ACHN (cell line): ENCODE results near the gene IFITM10.

Experiments used
- DNase-seq: peaks from one replicate; pipeline ENCODE4 v3.0.0-alpha.2; 2015
- in situ Hi-C: cut with HindIII; loops from 2 replicates; pipeline ENCODE4 v1.10.0; 2017; ENCODE audit warnings: low sequenced_read_pairs, low pct_ligation_motif_present, low pct_unique_long_range_greater_than_20kb

IFITM10 gene

GRCh38 chr11:1745701-1746320 is 4.6 kb downstream of the IFITM10 start:
- DNase-seq = no peak
- in situ Hi-C loops = no loop called here

GRCh38 chr11:1744891-1745700 is 5.3 kb downstream of the IFITM10 start:
- DNase-seq = no peak
- in situ Hi-C loops = no loop called here

- in situ Hi-C loops = no loop called here
- no peak for DNase-seq
Measured at GRCh38 chr11:1744137-1744886, 6.1 kb downstream of the IFITM10 start.

- in situ Hi-C loops = no loop called here
- no peak for DNase-seq
Measured at GRCh38 chr11:1743585-1744136, 6.7 kb downstream of the IFITM10 start.

- in situ Hi-C loops = no loop called here
- no peak for DNase-seq
Measured at GRCh38 chr11:1742869-1743584, 7.4 kb downstream of the IFITM10 start.

GRCh38 chr11:1742371-1742770 is 8.0 kb downstream of the IFITM10 start:
- in situ Hi-C loops = no loop called here
- no peak for DNase-seq

- no peak for DNase-seq
- in situ Hi-C loops = no loop called here
Measured at GRCh38 chr11:1741741-1742140, 8.7 kb downstream of the IFITM10 start.

- no peak for DNase-seq
- in situ Hi-C loops = no loop called here
Measured at GRCh38 chr11:1740786-1741530, 9.4 kb downstream of the IFITM10 start.

- in situ Hi-C loops = no loop called here
- no peak for DNase-seq
Measured at GRCh38 chr11:1739576-1739975, 10.8 kb downstream of the IFITM10 start.

- DNase-seq = no peak
- in situ Hi-C loops = no loop called here
Measured at GRCh38 chr11:1738380-1738779, 12.0 kb downstream of the IFITM10 start.

GRCh38 chr11:1737080-1737757 is 13.2 kb downstream of the IFITM10 start:
- in situ Hi-C loops = no loop called here
- no peak for DNase-seq

- in situ Hi-C loops = no loop called here
- DNase-seq = no peak
Measured at GRCh38 chr11:1736447-1736992, 13.9 kb downstream of the IFITM10 start.

- in situ Hi-C loops = no loop called here
- no peak for DNase-seq
Measured at GRCh38 chr11:1735271-1735670, 15.1 kb downstream of the IFITM10 start.

- in situ Hi-C loops = no loop called here
- DNase-seq = no peak
Measured at GRCh38 chr11:1734641-1735081, 15.7 kb downstream of the IFITM10 start.

- DNase-seq = no peak
Measured at GRCh38 chr11:1733716-1734640, 16.4 kb downstream of the IFITM10 start.

GRCh38 chr11:1733009-1733715 is 17.2 kb downstream of the IFITM10 start:
- in situ Hi-C loops = no loop called here
- DNase-seq = no peak

More at GRCh38 chr11:1733716-1734640, 16.4 kb downstream of the IFITM10 start:
- in situ Hi-C loops = no loop called here
